ENCODE data around the gene PLXNC1.
A peak's percentile ranks its signal among the peaks of the same experiment; 100 is the strongest.

The PLXNC1 gene

DNA sequence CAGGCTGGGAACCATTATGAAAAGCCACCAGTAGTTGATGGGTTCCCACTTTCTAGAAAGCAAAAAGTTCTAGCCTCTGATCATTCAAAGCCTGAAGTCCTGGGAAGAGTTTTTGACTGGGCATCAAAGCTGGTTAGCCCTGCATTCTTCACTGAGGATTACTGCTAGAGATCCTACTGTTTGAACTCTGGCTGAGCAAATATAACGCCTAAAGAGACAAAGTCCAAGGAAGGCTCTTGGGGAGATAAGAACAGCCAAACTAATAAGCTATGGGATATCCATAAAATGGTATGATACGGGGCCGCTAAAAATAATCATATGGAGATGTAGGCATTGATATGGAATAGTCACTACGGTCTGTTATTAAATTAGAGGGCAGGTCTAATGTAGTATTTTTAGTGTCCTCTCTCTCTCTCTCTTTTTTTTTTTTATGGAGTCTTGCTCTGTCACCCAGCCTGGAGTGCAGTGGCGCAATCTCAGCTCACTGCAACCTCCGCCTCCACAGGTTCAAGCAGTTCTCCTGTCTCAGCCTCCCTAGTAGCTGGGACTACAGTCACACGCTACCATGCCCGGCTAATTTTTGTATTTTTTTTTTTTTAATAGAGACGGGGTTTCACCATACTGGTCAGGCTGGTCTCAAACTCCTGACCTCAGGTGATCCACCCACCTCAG, 35.5 kb downstream of the PLXNC1 start:
- DNase-seq, result no peak

DNA sequence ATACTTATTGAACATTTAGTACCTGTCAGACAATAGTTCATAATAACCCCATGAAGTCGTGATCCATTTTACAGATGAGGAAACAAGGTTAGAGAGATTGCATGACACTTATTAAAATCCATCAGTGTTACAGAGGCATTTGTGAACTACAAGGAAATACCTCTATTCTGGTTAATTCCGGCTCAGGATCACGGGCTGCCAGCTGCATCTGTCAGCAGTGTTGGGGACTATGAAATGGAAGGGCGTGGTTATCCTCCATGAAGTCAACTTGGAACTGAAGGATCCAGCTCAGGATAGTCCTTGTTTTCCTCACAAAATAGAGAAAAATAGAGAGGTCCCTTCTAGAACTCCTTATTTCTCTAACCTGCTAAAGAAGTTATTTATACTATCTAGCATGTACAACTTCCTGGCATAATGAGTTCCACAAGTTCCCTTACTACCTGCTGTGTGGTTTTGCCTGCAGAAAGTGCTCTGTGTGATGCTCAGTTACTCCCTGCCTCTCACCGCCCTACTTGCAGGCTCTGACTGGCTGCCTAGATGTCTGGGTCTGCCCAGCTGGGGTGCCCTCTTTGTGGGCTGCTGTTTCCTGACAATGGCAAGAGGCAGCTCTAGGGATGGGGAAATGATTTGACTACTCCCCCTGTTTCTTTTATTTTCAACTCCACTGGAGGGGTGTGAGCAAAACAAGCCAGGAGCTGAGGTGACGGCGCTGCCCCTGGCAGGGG, 36.8 kb downstream of the PLXNC1 start:
- DNase-seq, result no peak

DNA sequence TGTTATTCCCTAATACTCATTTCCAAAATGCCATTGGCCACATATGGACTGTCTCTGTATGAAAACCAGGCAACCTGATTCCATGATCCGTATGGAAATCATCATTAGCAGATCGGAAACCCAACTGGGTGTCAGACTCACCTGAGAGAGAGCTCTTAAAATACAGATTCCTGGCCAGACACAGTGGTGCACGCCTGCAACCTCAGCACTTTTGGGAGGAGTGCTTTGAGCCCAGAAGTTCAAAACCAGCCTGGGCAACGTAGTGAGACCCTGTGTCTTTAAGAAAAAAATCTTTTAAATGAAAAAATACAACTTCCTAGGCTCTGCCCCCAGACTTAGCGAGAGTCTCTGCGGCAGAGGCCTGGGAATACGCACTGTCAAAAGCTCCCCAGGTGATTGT, 37.4 kb downstream of the PLXNC1 start:
- no peak for DNase-seq

DNA sequence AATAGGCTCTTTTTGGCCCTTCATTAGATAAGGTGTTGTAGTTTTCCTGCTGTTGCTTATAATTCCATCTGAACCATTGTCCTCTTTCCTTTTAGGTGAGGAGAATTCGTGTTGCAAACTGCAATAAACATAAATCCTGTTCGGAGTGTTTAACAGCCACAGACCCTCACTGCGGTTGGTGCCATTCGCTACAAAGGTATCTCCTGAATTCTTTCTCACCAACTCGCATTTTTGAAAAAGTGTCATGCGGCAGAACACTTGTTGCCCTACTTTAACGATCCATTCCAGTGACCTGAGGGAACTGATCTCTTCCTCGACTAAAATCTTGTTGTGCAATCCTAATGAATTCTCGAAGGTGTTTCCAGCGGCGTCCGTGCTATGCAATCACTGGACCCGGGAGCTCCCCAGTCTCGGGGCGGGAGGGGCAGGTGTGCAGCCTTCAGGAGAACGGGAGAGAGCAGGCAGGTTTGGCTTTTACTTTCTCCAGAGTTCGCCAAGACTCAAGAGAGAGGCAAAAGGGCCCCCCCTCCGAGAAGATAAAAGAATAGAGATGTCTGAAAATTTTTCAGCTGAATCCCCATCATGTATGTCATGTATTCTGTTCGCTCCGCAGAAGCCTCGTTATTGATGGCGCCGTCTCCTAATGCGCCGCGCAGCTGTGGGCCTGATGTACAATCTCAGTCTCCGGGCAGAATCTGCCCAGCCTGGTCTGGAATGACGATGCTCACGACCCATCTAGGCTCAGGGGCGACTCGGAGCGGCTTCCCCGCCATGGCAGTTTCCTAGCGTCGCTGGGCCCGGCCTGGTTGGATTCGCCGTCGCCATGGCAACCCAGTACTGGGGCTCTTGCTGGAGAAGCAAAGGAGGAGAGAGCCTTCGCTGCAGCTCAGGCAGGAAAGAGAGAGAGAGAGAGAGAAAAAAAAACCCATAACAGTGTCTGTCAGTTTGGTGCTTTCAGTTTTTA, 38.2 kb downstream of the PLXNC1 start:
- peak; percentile 8 for DNase-seq

DNA sequence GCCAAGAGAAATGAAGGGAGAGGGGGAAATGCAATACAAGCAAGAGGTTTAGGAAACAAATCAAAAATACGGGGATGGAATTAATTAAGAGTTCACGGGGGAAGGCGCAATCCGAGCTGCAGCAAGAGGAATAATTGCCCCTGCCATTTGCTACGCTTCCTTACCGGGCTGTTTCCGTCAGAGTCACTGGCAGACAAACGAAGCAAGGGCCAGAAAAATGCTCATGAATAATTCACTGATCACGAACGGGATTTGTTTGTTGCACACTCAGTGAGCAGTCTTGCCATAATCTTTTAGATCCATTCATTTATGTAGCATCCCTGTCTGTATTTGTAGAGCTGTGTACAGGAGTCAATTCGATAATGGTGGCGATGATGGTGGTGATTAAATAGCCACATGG, 39.0 kb downstream of the PLXNC1 start:
- DNase-seq, result no peak

DNA sequence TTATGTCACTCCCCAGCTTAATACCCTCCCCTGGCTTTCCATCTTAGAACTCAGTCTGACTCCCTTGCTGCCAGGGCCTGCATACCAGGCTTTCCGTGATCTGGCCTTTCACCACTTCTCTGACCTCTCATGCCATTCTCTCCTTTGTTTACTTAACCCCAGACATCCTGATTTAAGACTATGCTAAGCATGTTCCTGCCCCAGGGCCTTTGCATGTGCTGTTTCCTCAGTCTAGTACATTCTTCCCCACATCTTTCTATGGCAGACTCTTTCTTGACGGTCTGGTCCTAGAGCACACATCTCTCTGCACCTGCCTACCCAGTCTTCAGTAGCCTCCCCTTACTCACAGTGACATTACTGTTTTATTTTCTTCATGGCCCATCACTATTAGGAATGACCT, 42.2 kb downstream of the PLXNC1 start:
- no peak for DNase-seq

DNA sequence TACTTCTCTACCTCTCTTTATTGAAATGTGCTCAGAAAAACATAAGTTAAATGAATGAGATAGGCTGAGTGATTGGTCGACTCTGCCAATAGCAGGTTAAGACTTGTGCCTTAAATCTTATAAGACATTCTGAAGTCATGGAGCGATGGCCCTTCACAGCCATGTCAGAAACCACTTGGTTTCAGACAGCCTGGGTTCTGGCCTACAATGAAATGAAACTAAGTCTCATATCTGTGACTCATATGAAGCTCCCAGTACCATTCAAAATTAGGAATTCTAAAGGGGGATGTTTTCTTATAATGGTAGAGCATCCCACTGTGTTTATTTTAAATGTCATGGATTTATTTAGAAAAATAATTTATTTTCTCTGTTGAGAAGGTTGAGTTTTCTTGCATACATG, 42.6 kb downstream of the PLXNC1 start:
- DNase-seq, result no peak

DNA sequence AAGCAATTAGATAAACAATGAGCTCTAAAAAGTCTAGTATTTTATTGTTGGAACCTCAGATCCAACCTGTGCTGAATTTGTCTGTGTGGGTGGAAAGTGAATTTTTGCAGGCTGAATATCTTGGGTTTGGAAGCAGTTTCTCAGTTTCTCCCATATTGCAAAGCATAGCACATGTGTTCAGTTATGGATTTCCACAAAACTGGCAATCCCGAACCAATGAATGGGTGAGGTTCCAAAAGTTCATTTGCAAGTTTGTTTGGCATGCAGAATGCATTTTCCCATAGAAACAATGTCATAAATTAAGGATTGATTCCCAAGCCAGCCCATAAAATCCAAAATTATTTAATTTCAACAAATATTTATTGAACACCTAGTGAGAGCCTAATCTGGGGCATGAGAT, 43.4 kb downstream of the PLXNC1 start:
- no peak for DNase-seq

DNA sequence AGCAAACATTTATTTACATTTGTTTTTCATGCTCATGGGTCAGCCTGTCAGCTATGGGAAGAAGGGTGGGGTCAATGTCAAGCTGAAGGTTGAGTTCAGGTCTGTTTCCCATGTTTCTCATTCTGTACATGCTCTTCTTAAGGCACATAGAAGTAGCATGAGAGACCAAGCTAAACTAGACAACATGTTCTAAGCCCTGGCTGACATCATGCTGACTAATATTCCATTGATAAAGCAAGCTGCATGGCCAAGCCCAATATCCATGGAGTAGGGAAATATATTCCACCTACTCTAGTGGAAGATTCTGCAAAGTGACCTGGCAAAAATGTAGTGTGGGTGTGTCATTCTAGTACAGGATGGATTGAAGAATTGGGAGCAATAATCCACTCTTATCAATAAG, 44.1 kb downstream of the PLXNC1 start:
- DNase-seq, result no peak

DNA sequence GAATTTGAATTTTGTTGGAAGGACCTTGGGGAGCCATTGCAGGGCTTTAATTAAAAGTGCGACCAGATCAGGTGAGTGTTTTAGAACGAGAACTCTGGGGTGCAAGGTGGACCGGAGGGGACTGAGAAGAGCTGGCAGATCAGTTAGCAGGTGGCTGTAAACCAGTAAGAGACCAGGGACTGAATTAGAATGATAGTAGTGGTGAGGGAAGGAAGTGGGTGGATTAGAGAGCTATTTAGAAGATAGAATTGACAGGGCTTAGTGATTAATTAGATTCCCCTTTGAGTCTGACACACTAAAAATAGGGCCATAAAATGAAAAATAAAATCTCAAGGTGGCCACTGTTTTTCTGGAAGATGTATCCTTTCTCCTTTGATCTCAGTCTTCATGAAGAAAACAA, 44.8 kb downstream of the PLXNC1 start:
- no peak for DNase-seq

DNA sequence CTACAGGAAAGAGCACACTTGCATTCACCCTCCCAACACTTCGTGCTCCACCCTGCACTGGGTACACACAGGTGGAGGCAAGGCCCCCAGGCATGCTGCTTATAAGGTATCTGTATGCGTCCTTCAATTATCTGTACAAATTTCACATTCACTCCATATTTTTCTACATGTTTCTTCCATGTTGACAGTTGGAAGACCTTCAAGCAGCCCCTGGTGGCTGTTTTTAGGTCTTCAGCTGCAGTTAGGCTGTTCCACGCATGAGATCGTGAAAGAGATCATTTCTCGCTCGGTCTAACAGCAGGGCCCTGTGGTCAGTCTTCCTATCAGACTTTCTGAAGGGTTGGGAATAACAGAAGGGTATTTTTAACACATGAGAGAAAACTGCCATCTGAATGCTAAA, 47.1 kb downstream of the PLXNC1 start:
- no peak for DNase-seq

DNA sequence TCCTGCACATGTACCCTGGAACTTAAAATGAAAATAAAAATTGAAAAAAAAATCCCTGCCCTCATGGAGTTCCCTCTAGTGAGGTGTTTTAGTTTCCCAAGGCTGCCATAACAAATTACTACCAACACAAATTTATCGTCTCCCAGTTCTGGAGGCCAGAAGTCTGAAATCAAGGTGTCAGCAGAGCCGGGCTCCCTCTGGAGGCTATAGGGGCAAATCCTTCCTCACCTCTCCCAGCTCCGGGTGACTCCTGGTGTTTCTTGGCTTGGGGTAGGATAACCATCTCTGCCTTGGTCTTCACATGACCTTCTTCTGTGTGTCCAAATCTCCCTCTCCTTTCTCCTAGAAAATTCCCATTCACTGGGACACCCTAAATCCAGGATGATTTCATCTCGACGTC, 50.1 kb downstream of the PLXNC1 start:
- no peak for DNase-seq

DNA sequence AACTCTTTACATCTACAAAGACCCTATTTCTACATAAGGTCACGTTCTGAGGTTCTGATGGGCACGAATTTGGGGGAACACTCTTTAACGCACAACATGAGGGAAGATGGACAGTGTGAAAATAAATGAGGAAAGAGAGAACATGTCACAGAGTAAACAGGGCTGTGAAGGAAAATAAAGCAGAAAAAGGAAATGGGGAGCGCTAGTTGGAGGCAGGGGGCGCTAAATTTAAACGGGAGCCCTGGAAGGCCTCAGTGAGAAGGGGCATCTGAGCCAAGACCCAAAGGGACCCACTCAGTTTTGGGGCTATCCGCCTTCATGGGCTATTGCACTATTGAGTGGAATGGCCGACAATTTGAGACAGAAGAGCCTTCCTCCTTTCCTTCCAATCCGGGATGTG, 50.5 kb downstream of the PLXNC1 start:
- no peak for DNase-seq

DNA sequence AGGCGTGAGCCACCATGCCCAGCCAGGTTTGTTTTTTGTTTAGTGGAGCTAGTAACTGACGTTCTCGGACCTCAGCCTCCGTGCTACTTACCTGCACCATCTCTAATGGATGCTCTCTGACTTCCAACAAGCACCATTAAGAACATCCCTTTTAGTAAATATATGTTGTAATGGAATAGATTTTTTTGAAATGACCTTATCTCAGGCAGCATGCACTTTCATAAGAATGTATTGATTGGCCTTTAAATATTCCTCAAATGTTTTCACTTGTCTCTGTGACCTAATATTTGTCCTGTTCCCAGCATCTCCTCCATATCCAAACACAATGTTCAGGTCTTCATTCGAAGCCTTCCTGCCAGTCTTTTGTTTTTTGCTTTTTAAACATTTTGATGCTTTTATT, 51.7 kb downstream of the PLXNC1 start:
- DNase-seq, result no peak

DNA sequence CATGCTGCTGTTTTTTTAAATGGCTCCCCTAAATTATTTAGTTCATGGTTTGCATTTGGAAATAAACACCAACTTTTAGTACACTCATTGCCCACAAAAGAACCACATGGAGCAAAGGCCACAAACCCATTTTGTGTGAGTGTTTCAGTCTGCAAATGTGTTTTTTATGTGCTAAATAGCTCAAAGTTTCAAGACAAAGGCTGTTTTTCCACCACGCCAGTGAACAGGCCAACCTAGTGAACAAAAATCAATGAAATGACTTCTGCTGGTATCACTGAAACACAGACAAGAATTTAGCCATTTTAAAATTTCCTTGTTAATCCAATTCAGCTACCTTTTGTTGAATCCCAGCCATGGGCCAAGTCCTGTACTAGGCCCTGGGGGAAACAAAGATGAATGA, 52.3 kb downstream of the PLXNC1 start:
- DNase-seq, result no peak

DNA sequence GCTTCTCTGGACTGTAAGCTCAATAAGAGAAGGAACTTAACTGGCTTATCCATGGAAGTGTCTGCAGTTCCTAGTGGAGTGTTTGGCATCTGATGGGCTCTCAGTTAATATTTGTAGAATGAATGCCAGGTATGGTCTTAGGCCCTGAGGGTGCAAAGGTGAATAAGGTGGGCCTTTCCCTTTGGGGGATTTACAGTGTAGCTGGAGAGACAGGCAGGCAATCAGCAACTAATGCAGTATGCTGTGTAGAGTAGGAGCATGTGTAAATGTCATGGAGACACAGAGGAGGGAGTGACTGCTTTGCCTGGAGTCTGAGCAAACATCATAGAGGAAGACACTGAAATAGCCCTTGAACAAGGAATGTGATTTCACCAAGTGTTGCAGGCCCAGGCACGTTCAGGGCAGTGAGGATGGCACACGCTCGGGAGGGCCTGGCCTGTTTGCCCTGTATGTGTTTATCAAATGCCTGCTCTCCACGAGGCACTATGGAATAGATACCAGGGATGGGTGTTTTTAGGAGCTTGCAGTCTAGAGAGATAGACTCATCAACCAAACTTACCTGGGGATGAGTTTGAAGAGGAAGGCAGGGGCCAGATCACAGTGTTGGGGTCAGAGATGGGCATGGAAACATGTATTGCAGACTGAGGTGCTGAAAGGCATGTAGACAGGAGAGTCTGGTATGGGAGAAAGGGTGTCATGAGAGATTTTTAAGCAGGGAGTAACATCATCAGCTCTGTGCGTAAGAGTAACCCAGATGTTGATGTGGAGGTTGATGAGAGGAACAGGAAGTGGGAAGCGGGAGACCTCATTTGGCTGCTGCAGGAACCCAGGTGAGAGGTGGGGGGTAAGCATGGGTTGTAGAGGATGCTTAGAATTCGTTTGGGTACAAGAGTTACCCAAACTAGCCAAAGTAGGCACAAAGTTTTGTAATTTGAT, 54.1 kb downstream of the PLXNC1 start:
- DNase-seq, result peak; percentile 71

DNA sequence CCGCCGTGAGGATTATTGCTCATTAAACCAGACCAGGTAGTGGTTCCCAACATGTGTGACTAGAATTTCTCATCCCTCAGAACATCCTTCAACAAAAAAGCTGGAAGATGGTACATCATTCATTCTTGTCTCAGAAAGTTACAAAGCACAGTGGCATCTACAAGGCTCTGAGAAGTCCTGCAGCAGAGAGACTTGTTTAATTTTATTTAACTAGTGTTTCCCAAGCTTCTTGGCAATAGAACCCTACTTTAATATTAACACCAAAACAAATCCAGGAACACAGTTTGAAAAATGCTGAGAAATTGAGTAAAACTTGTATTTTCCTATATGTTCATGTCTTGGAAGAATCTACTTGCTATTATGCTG, 54.8 kb downstream of the PLXNC1 start:
- DNase-seq, result no peak

DNA sequence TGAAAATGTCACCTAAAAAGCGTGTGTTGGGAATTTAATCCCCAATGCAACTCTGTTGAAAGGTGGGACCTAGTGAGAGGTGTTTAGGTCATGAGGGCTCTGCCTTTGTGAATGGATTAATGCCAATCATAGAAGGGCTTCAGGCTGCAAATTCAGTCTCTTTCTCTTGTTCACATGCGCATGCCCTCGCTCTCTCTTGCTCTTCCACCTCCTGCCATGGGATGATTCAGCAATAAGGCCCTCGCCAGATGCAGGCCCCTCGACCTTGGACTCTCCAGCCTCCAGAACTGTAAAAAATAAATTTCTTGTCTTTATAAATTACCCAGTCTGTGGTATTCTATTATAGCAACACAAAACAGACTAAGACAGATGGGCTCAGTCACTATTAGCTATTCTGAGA, 55.4 kb downstream of the PLXNC1 start:
- no peak for DNase-seq

DNA sequence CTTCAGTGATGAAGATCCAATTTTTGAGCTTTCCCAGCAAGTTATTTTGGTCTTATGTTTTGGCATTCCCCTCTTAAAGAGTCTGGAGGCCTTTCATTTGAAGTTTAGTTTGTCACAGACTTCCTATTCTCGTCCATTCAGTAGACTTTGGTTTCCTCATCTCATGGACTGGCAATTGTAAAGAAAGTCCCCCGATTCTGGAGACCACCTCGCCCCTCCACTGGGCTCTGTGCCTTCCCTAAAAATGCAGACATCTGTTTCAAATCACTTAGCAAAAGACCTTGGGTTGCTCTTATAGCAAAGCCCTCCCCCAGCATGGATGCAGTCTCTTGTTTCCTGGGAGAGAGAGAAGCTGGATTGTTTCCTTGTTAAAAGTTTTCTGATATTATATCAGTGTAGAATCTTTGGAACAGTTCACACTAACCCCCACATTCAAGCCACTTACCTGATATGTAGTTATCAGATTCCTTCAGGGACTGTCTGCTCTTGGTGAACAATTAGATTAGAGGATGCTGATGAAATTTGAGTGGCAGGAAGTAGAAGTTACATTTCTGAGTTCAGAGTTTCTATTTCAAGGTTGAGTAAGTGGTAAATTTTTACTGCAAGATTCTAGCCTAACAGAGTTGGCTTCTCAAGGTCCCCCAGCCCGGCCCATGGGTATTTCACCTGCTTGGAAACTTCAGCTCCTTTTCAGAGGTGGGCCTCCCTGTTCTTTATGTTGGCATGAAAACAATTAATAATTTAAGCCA, 56.3 kb downstream of the PLXNC1 start:
- DNase-seq, result no peak

DNA sequence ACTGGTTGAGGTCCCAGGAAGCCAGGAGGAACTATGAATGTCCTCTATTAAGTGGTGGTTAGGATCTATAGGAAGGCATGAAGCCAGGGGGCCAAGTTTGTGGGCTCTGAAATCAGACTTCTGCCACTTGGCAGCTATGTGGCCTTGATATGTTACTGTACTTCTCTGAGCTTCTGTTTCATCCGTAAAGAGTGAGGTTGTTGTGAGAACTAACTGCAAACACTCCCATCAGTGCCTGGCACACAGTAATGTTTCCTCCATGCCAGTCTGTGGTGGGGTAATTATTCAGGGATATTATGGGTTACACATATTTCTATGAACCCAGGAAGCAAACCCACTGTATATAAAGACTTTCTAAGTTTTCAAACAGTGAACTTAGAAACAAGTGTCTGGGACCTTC, 57.4 kb downstream of the PLXNC1 start:
- no peak for DNase-seq

DNA sequence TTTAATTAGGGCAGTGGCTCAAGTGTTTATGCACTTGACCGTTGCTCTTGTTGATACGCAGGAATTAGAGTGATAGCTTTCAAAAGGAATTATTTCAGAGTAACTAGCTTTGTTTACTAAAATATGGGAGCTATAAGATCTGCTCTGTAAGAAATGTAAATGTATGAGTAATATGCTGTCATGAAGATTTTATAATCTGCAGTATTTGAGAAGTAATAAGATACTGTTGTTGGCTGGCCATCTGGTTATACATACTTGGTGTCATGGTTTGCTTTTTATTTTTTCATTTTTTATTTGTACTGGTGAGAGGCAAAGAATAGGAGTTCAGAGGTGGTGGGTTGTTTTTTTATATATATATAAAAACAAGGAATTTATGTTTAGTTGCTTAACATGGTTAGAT, 58.5 kb downstream of the PLXNC1 start:
- DNase-seq, result no peak

DNA sequence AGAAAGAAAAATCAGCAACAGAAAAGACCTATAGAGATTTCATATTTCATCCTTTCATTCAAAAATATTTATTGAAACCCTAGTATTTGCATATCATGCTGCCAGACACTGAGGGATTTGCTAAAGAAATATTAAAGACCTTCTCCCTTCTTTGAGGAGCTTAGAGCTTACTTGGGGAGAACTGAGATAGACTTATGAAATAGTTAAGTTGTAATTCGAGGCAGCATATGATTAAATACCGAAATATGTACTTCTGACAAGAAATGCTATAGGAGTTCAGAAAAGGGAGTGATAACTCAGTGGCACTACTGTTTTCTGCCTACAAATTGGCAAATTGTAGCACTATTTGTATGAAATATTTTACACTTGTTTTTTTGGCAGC, 59.1 kb downstream of the PLXNC1 start:
- DNase-seq, result no peak
